ENCODE data around the gene ADAMTS14.

Gene ADAMTS14

GRCh38 chr10:70705121-70705861 lies 33.0 kb downstream of the ADAMTS14 start:
- no peaks in the 10 kb centered on the region for H3K9me3 ChIP-seq (ENCODE audit: low read depth, low read length)
- H3K27ac ChIP-seq, result no peak overlapping the region
- no peak overlapping the region for H3K9ac ChIP-seq (ENCODE audit: insufficient read length)
- no peaks in the 10 kb centered on the region for H3K36me3 ChIP-seq (ENCODE audit: insufficient read depth, low read length)
- no peak for DNase-seq (ENCODE audit: low read depth, low spot score)
- H3K4me3 ChIP-seq, result no peak overlapping the region
- TF ChIP-seq POLR2AphosphoS5 (IDR thresholded peaks at IDR 0.05; ENCODE audit: borderline replicate concordance, low read depth, low read length) (no peak), FOXP2 (optimal IDR thresholded peaks at IDR 0.05; ENCODE audit: control extremely low read depth, extremely low read length, insufficient read depth) (no peak), EZH2 (IDR thresholded peaks at IDR 0.05) (no peak)

- no peak for TF ChIP-seq POLR2AphosphoS5 (IDR thresholded peaks at IDR 0.05; ENCODE audit: borderline replicate concordance, low read depth, low read length)
- TF ChIP-seq FOXP2 (optimal IDR thresholded peaks at IDR 0.05; ENCODE audit: control extremely low read depth, extremely low read length, insufficient read depth), result no peak
- TF ChIP-seq EZH2 (IDR thresholded peaks at IDR 0.05), result no peak
- Histone ChIP-seq H3K4me3 (no peak overlapping the region), H3K9ac (ENCODE audit: insufficient read length) (no peak overlapping the region), H3K27ac (no peak overlapping the region), H3K9me3 (ENCODE audit: low read depth, low read length) (no peaks in the 10 kb centered on the region), H3K36me3 (ENCODE audit: insufficient read depth, low read length) (no peaks in the 10 kb centered on the region)
- DNase-seq (ENCODE audit: low read depth, low spot score), result no peak
Measured at GRCh38 chr10:70711177-70711576, 38.9 kb downstream of the ADAMTS14 start.

DNA sequence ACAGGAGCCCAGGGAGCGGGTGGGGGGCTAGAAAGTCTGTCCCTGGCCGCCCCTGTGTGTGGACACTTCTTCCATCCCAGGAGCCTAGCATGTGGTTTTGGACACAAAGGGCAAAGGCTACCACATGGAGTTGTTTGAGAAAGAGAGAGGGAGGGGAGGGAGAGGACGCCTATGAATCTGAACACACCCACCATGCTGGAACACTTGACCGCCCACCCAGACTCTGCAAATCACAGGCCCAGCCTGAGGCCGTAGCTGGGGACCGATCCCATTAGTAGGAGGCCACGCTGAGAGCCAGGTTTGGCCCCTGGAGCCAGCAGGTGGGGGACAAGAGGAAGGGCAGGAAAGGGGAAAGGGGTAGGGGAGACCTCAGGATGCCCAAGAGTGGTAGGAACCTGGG lies 39.6 kb downstream of the ADAMTS14 start:
- H3K4me3 ChIP-seq, result no peak overlapping the region
- TF ChIP-seq EZH2 (IDR thresholded peaks at IDR 0.05) (no peak), FOXP2 (optimal IDR thresholded peaks at IDR 0.05; ENCODE audit: control extremely low read depth, extremely low read length, insufficient read depth) (no peak), POLR2AphosphoS5 (IDR thresholded peaks at IDR 0.05; ENCODE audit: borderline replicate concordance, low read depth, low read length) (no peak)
- no peaks in the 10 kb centered on the region for H3K36me3 ChIP-seq (ENCODE audit: insufficient read depth, low read length)
- no peak for DNase-seq (ENCODE audit: low read depth, low spot score)
- no peak overlapping the region for H3K27ac ChIP-seq
- no peaks in the 10 kb centered on the region for H3K9me3 ChIP-seq (ENCODE audit: low read depth, low read length)
- H3K9ac ChIP-seq (ENCODE audit: insufficient read length), result no peak overlapping the region

DNA sequence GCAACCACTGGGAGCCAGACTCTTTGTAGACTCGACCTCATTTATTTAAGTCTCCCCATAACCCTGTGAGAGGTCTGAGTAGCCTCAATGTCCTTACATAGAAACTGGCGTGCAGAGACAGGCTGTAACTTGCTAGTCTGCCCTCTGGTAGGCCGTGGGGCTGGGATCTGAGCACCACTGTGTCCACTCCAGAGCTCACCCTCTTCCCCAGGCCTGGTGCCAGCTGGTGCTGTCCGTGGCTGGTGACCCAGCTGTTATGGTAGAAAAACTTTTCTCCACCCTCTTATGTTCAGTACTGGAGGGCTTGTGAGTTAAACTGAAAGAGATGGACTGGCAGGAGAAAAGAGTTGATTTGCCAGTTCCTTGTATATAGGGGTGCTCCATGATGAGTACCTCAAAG lies 41.9 kb downstream of the ADAMTS14 start:
- no peak overlapping the region for H3K27ac ChIP-seq
- H3K4me3 ChIP-seq, result no peak overlapping the region
- no peaks in the 10 kb centered on the region for H3K36me3 ChIP-seq (ENCODE audit: insufficient read depth, low read length)
- H3K9me3 ChIP-seq (ENCODE audit: low read depth, low read length), result no peaks in the 10 kb centered on the region
- no peak for TF ChIP-seq POLR2AphosphoS5 (IDR thresholded peaks at IDR 0.05; ENCODE audit: borderline replicate concordance, low read depth, low read length)
- no peak for TF ChIP-seq FOXP2 (optimal IDR thresholded peaks at IDR 0.05; ENCODE audit: control extremely low read depth, extremely low read length, insufficient read depth)
- no peak for TF ChIP-seq EZH2 (IDR thresholded peaks at IDR 0.05)
- no peak for DNase-seq (ENCODE audit: low read depth, low spot score)
- no peak overlapping the region for H3K9ac ChIP-seq (ENCODE audit: insufficient read length)

DNA sequence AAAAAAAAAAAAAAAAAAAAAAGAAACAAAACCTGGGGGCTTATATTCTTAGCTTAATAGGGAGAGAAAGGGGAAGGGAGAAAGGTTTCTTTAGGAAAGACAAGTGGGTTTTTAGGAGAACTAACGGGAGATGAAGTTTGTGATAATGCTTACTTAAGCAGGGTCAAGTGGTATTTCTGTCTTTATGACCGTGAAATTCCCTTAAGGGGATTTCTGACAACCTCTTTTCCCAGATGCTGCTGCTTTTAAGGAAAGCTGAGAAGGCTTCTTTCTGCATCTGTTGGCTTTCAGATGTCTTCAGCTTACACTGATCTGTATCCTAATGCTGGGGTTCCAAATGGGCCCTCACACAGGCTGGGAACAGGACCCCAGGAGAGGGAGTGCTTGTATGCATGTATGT lies 42.6 kb downstream of the ADAMTS14 start:
- Histone ChIP-seq H3K36me3 (ENCODE audit: insufficient read depth, low read length) (no peaks in the 10 kb centered on the region), H3K27ac (no peak overlapping the region), H3K9ac (ENCODE audit: insufficient read length) (no peak overlapping the region), H3K4me3 (no peak overlapping the region), H3K9me3 (ENCODE audit: low read depth, low read length) (no peaks in the 10 kb centered on the region)
- TF ChIP-seq POLR2AphosphoS5 (IDR thresholded peaks at IDR 0.05; ENCODE audit: borderline replicate concordance, low read depth, low read length) (no peak), FOXP2 (optimal IDR thresholded peaks at IDR 0.05; ENCODE audit: control extremely low read depth, extremely low read length, insufficient read depth) (no peak)
- DNase-seq (ENCODE audit: low read depth, low spot score), result no peak

DNA sequence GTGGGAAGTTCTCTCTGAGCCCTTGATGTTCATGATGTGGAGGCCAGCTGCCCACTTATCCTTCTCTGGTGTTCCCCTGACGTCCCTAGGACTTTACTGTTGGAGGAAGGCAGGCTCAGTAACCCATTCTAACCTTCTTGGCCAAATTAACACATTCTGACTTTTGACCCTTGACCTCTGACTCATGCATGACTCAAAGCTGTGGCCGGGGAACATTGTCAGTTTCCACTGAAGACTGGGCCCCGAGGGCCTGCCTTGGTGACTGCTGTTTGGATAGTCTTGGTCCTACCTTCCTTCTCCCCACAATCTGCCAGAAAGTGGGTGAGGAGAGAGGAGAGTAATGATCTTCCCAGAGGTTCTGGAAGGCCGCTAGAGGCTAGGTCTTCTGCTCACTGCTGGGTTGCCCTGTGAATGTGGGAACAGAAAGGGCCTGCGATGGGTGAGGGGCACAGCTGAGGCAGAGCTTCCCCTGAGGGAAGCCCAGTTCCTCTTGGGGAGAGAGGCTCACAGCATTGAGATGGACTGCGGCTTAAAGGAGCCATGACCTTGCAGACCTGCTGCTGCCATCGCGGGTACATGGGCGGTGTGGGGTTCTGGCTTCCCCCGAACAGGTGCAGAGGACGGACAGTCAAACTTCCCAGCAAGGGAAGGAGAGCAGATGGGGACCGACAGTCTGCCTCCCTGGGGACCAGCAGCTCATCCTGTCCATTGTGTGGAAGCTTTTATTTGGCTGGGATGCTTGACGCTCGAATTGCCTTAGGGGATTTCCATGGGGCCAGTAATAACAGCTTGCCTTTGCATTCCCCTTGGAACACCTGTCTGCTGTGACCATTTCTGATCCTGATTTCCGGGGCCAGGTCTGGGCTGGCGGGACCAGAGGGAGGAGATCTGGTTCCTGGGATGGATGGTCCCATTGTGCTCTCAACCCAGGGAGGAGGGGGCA lies 43.8 kb downstream of the ADAMTS14 start:
- H3K36me3 ChIP-seq (ENCODE audit: insufficient read depth, low read length), result no peaks in the 10 kb centered on the region
- DNase-seq (ENCODE audit: low read depth, low spot score), result no peak
- H3K4me3 ChIP-seq, result no peak overlapping the region
- H3K9ac ChIP-seq (ENCODE audit: insufficient read length), result no peak overlapping the region
- no peak for TF ChIP-seq EZH2 (IDR thresholded peaks at IDR 0.05)
- TF ChIP-seq POLR2AphosphoS5 (IDR thresholded peaks at IDR 0.05; ENCODE audit: borderline replicate concordance, low read depth, low read length), result no peak
- no peak overlapping the region for H3K27ac ChIP-seq
- H3K9me3 ChIP-seq (ENCODE audit: low read depth, low read length), result no peaks in the 10 kb centered on the region

DNA sequence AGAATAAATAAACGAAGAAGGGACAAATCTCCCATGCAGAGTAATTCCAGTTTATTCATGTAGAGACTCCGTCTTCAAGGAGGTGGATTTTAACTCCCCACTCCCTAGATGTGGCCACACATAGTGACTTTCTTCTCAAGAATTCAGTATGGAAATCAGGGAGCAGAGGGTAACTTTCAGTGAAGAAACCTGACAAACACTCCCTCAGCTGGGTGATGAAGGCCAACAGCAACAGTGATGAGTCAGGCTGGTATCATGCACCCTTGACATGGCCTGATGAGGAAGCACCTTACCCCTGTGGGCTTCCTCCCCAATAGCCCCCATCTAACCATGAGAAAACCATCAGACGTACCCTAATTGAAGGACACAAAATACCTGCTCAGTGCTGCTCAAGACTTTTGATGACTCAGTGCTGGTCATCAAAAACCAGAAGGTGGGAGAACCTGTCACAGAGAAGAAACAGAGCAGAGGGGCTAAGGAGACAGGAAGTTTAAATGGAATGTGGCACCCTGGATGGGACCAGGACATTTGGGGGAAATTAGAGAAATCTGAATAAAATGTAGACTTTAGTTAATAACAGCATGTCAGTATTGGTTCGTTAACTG lies 50.6 kb downstream of the ADAMTS14 start:
- Histone ChIP-seq H3K27ac (no peak overlapping the region), H3K4me3 (no peak overlapping the region), H3K9ac (ENCODE audit: insufficient read length) (no peak overlapping the region), H3K9me3 (ENCODE audit: low read depth, low read length) (no peaks in the 10 kb centered on the region), H3K36me3 (ENCODE audit: insufficient read depth, low read length) (no peaks in the 10 kb centered on the region)
- TF ChIP-seq FOXP2 (optimal IDR thresholded peaks at IDR 0.05; ENCODE audit: control extremely low read depth, extremely low read length, insufficient read depth), result no peak
- TF ChIP-seq POLR2AphosphoS5 (IDR thresholded peaks at IDR 0.05; ENCODE audit: borderline replicate concordance, low read depth, low read length), result no peak
- no peak for TF ChIP-seq EZH2 (IDR thresholded peaks at IDR 0.05)
- no peak for DNase-seq (ENCODE audit: low read depth, low spot score)

DNA sequence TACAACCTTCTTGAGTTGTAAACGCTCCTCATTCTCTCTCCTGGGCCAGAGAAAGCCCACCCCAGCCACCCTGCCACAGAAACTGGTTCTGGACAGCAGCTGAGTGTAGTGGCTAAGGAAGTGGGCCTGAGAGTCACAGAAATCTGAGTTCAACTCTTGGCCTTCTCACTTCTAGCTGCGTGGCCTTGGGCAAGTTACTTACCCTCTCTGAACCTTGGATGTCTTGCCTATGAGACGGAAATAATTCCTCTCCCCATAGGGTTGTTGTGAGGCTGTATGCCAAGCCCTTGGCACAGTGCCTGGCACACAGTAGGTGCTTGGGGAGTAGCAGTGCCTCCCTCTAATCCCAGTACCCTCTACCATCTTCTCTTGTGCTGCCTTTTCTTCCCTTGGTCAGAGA lies 51.5 kb downstream of the ADAMTS14 start:
- Histone ChIP-seq H3K9ac (ENCODE audit: insufficient read length) (no peak overlapping the region), H3K27ac (no peak overlapping the region), H3K9me3 (ENCODE audit: low read depth, low read length) (no peaks in the 10 kb centered on the region), H3K36me3 (ENCODE audit: insufficient read depth, low read length) (no peaks in the 10 kb centered on the region), H3K4me3 (no peak overlapping the region)
- TF ChIP-seq POLR2AphosphoS5 (IDR thresholded peaks at IDR 0.05; ENCODE audit: borderline replicate concordance, low read depth, low read length) (no peak), EZH2 (IDR thresholded peaks at IDR 0.05) (no peak), FOXP2 (optimal IDR thresholded peaks at IDR 0.05; ENCODE audit: control extremely low read depth, extremely low read length, insufficient read depth) (no peak)
- DNase-seq (ENCODE audit: low read depth, low spot score), result no peak
